Keratinocyte (primary cell): ENCODE measurements around the gene ST8SIA6. TPM values are rescaled to one million over a fixed set of nuclear protein-coding genes. Genes with fewer than 3 reads are reported as not detected.

Source experiments
- DNase-seq: peaks from one replicate; pipeline ENCODE4 v3.0.0-alpha.2; 2011; ENCODE audit warnings: low read depth, missing footprints, low spot score
- FAIRE-seq: peaks from 2 replicates; lab custom pipeline; 2011; peaks lifted over from hg19 to GRCh38; lab: Jason Lieb, UNC
- H2AFZ ChIP-seq: 2 replicates; pipeline ENCODE4 v1.6.0; 2012; ENCODE audit warnings: low read length, control low read depth, inconsistent platforms; ENCODE audit not compliant: control insufficient read depth
- H3K27ac ChIP-seq: 2 replicates; pipeline ENCODE4 v1.5.1; 2011; ENCODE audit warnings: low read length; ENCODE audit not compliant: control insufficient read depth, insufficient read depth
- H3K27me3 ChIP-seq: 3 replicates; pipeline ENCODE4 v1.6.0; 2011; ENCODE audit warnings: low read length; ENCODE audit not compliant: control insufficient read depth, insufficient read depth; ENCODE audit errors: extremely low read depth
- H3K36me3 ChIP-seq, 2 experiments: 2 replicates in 1 of 2; 3 replicates in 1 of 2; pipeline ENCODE4 v1.5.1; 2011; ENCODE audit warnings: low read length in 2 of 2, mild to moderate bottlenecking in 1 of 2; ENCODE audit not compliant: control insufficient read depth in 2 of 2, insufficient read depth in 2 of 2; ENCODE audit errors: extremely low read depth in 1 of 2
- H3K4me1 ChIP-seq: 3 replicates; pipeline ENCODE4 v1.5.1; 2011; ENCODE audit warnings: low read length; ENCODE audit not compliant: control insufficient read depth, insufficient read depth; ENCODE audit errors: extremely low read depth
- H3K4me2 ChIP-seq: 3 replicates; pipeline ENCODE4 v1.6.0; 2011; ENCODE audit warnings: low read depth, low read length; ENCODE audit not compliant: control insufficient read depth, insufficient read depth; ENCODE audit errors: extremely low read depth
- H3K4me3 ChIP-seq, 3 experiments: fragments of 200-600 bp in 1 of 3; sonication (generic) in 1 of 3; 2 replicates in 2 of 3; 3 replicates in 1 of 3; pipeline ENCODE4 v1.5.1; 2011 to 2016; ENCODE audit warnings: low read length in 3 of 3, mild to moderate bottlenecking in 3 of 3, control low read depth in 2 of 3, inconsistent platforms in 1 of 3, low read depth in 1 of 3, mixed read lengths in 1 of 3, mixed run types in 1 of 3, moderate library complexity in 1 of 3; ENCODE audit not compliant: control insufficient read depth in 2 of 3, insufficient read depth in 2 of 3; ENCODE audit errors: extremely low read depth in 1 of 3
- H3K79me2 ChIP-seq: 2 replicates; pipeline ENCODE4 v1.6.0; 2012; ENCODE audit warnings: low read length; ENCODE audit not compliant: control insufficient read depth, insufficient read depth
- H3K9ac ChIP-seq: 3 replicates; pipeline ENCODE4 v1.6.0; 2011; ENCODE audit warnings: low read length; ENCODE audit not compliant: control insufficient read depth, insufficient read depth; ENCODE audit errors: extremely low read depth
- H3K9me1 ChIP-seq: 3 replicates; pipeline ENCODE4 v1.6.0; 2011; ENCODE audit warnings: low read length; ENCODE audit not compliant: control insufficient read depth, insufficient read depth; ENCODE audit errors: extremely low read depth
- H3K9me3 ChIP-seq: 2 replicates; pipeline ENCODE4 v1.5.1; 2012; ENCODE audit warnings: low read depth, low read length; ENCODE audit not compliant: control insufficient read depth
- H4K20me1 ChIP-seq: 3 replicates; pipeline ENCODE4 v1.6.0; 2011; ENCODE audit warnings: low read length; ENCODE audit not compliant: control insufficient read depth, insufficient read depth; ENCODE audit errors: extremely low read depth
- EZH2 ChIP-seq: IDR thresholded peaks from one replicate; pipeline ENCODE4 v1.6.1; 2012; ENCODE audit warnings: inconsistent platforms, mild to moderate bottlenecking, low read length, moderate library complexity
- dilution Hi-C: fragments of 300-500 bp; cut with MboI; formaldehyde crosslinking; loops from one replicate; pipeline ENCODE4 v1.7.0; 2020; ENCODE audit warnings: low sequenced_read_pairs; ENCODE audit not compliant: extremely low pct_ligation_motif_present
- polyA plus RNA-seq, 5 experiments: library from polyadenylated mRNA; depleted of rRNA in 3 of 5; stranded (reverse) in 3 of 5; stranded (forward) in 1 of 5; unstranded in 1 of 5; fragments of >200 nt; gene quantifications; 1 replicate in 1 of 5; 2 replicates in 3 of 5; 3 replicates in 1 of 5; pipeline versions ENCODE4 v1.2.1 to v1.2.3, GENCODE V29; 2011 to 2012; ENCODE audit warnings: missing spikeins in 2 of 5, low read depth in 1 of 5, low replicate concordance in 1 of 5
- TF ChIP-seq, protein P1 (sequence below), 3 experiments: IDR thresholded peaks in 1 of 3; conservative IDR thresholded peaks in 1 of 3; optimal IDR thresholded peaks in 1 of 3; 2 replicates in 2 of 3; 3 replicates in 1 of 3; pipeline versions ENCODE3 to v1.5.1; 2011; ENCODE audit warnings: low read length in 3 of 3, mild to moderate bottlenecking in 3 of 3, moderate library complexity in 2 of 3, control low read depth in 1 of 3, inconsistent platforms in 1 of 3; ENCODE audit not compliant: insufficient read depth in 2 of 3; ENCODE audit errors: extremely low read depth in 1 of 3

ST8SIA6 gene
- polyA plus RNA-seq, 1 donor (not counting 4 experiments of a cell fraction or from before 2014, with no cell fraction given), result not detected

DNA sequence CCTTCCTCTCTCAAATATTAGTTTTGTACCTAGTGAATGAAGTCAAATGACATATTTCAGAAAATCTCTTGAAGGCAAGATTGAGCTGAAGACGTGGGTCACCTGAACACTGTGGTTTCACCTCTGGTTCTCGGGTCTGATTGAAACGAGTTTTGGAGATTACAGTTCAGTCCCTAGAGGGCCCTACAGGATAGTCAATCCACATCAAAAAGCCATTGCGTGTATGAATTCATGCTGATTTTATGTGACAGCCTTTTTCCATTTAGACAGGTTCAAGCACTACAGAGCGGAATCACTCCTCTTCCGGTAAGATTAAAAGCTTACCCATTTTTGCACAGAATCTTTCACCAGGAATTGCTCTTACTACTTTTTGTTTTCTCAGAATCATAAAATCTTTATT lies 164.2 kb downstream of the ST8SIA6 start:
- H4K20me1 ChIP-seq, result no peaks in the 10 kb centered on the region
- no peaks in the 10 kb centered on the region for H3K9me3 ChIP-seq
- H2AFZ ChIP-seq, result no peak overlapping the region
- DNase-seq (no peak), FAIRE-seq (peak; percentile 64)
- no peak overlapping the region for H3K4me2 ChIP-seq
- no peaks in the 10 kb centered on the region for H3K9me1 ChIP-seq
- dilution Hi-C loops, result no loop called here
- TF ChIP-seq, protein P1, sequence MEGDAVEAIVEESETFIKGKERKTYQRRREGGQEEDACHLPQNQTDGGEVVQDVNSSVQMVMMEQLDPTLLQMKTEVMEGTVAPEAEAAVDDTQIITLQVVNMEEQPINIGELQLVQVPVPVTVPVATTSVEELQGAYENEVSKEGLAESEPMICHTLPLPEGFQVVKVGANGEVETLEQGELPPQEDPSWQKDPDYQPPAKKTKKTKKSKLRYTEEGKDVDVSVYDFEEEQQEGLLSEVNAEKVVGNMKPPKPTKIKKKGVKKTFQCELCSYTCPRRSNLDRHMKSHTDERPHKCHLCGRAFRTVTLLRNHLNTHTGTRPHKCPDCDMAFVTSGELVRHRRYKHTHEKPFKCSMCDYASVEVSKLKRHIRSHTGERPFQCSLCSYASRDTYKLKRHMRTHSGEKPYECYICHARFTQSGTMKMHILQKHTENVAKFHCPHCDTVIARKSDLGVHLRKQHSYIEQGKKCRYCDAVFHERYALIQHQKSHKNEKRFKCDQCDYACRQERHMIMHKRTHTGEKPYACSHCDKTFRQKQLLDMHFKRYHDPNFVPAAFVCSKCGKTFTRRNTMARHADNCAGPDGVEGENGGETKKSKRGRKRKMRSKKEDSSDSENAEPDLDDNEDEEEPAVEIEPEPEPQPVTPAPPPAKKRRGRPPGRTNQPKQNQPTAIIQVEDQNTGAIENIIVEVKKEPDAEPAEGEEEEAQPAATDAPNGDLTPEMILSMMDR (optimal IDR thresholded peaks at IDR 0.05 in 1 of 3, IDR thresholded peaks at IDR 0.05 in 1 of 3, conservative IDR thresholded peaks at IDR 0.05 in 1 of 3; ENCODE audit: extremely low read depth in 1 of 3, insufficient read depth in 2 of 3, low read length in 3 of 3), result peak; percentile 47 to 57 (median 48)
- TF ChIP-seq EZH2, result no peak
- no peak overlapping the region for H3K27ac ChIP-seq
- no peaks in the 10 kb centered on the region for H3K79me2 ChIP-seq
- no peak overlapping the region for H3K9ac ChIP-seq
- H3K4me3 ChIP-seq, result no peak overlapping the region
- H3K36me3 ChIP-seq, result no peaks in the 10 kb centered on the region
- no peaks in the 10 kb centered on the region for H3K4me1 ChIP-seq
- H3K27me3 ChIP-seq, result peaks cover 9% of the 10 kb centered on the region

GRCh38 chr10:17289763-17290162 lies 164.6 kb downstream of the ST8SIA6 start:
- Histone ChIP-seq H3K27ac (no peak overlapping the region), H2AFZ (no peak overlapping the region), H3K36me3 (no peaks in the 10 kb centered on the region), H3K4me2 (no peak overlapping the region), H3K4me3 (no peak overlapping the region), H3K9me3 (no peaks in the 10 kb centered on the region), H3K9ac (no peak overlapping the region), H4K20me1 (no peaks in the 10 kb centered on the region), H3K9me1 (no peaks in the 10 kb centered on the region), H3K27me3 (peaks cover 9% of the 10 kb centered on the region), H3K79me2 (no peaks in the 10 kb centered on the region), H3K4me1 (no peaks in the 10 kb centered on the region)
- TF ChIP-seq, protein P1 (optimal IDR thresholded peaks at IDR 0.05 in 1 of 3, IDR thresholded peaks at IDR 0.05 in 1 of 3, conservative IDR thresholded peaks at IDR 0.05 in 1 of 3; ENCODE audit: extremely low read depth in 1 of 3, insufficient read depth in 2 of 3, low read length in 3 of 3), result no peak
- no peak for TF ChIP-seq EZH2
- DNase-seq (no peak), FAIRE-seq (no peak)
- dilution Hi-C loops, result no loop called here
